ENCODE data around the gene GALNT18. TPM values are rescaled to one million over a fixed set of nuclear protein-coding genes. Genes with fewer than 3 reads are reported as not detected.
"Not testable (repeated sequence)": the region's sequence is repeated elsewhere in the genome, so short reads cannot be mapped to it uniquely, and the experiment has no call there.

GALNT18 gene
- total RNA-seq, 1 experiment from 2014 or later: 1.7 TPM

DNA sequence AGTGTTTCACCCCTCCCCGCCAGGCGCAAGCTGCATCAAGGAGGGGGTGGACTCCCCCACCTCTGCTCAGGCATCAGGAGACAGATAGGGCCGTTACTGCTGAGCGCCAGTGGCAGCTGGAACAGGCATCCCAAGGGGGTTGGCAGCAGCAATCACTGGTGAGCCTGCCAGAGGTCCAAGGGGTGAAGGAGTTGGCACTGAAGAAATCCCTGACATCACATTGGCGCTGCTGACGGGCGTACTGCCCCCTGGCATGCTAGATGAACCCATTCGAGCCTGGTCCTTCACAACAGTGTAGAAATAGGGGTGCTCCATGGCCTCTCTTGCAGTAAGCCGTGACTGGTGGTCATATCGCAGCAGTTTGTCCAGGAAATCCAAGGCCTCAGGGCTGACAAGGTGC is 270.0 kb downstream of the GALNT18 start:
- no CpG with 5 or more reads among the region's 10 CpGs for WGBS (ENCODE audit: extremely low coverage, insufficient read length, low lambda C conversion rate)
- H2BK12ac ChIP-seq (ENCODE audit: insufficient read length, low read depth, low read length); H2BK20ac ChIP-seq (ENCODE audit: low read depth, low read length, poor library complexity, severe bottlenecking); H3K27me3 ChIP-seq (ENCODE audit: insufficient read depth, low read length); H2BK15ac ChIP-seq (ENCODE audit: low read depth, low read length); H3K9ac ChIP-seq (ENCODE audit: extremely low read depth, insufficient read length, low read length); H3K27ac Mint-ChIP-seq; H4K8ac ChIP-seq (replicated peaks; ENCODE audit: insufficient read length, low read depth, low read length); H4K91ac ChIP-seq (ENCODE audit: insufficient read length, low read depth, low read length); H3K18ac ChIP-seq (ENCODE audit: insufficient read length, low read depth, low read length); H3T11ph ChIP-seq (ENCODE audit: low read length); H3K27me3 Mint-ChIP-seq (ENCODE audit: low read depth); H3K56ac ChIP-seq (ENCODE audit: insufficient read length, low read depth, low read length); H2BK120ac ChIP-seq (ENCODE audit: low read depth, low read length, poor library complexity, severe bottlenecking); H3K79me2 ChIP-seq (ENCODE audit: insufficient read depth, low read length); H2BK5ac ChIP-seq (ENCODE audit: insufficient read length, low read length); H3K27ac ChIP-seq (ENCODE audit: insufficient read length, low read depth, low read length); H4K20me1 ChIP-seq (ENCODE audit: control insufficient read depth, insufficient read depth, insufficient read length); H3K23me2 ChIP-seq (ENCODE audit: insufficient read length, low read depth, low read length, poor library complexity, severe bottlenecking); H3K9me3 ChIP-seq (ENCODE audit: control insufficient read depth, low read depth, low read length); H3K4me2 ChIP-seq (ENCODE audit: insufficient read depth, insufficient read length, low read length); H3K79me1 ChIP-seq (ENCODE audit: insufficient read depth, low read depth, low read length, poor library complexity, severe bottlenecking); H3K14ac ChIP-seq (ENCODE audit: insufficient read depth, low read length); H3K4me1 ChIP-seq (ENCODE audit: insufficient read depth, low read length); H2AK5ac ChIP-seq (ENCODE audit: insufficient read length, low read length); H3K4ac ChIP-seq (ENCODE audit: low read depth, low read length); H2AFZ ChIP-seq (ENCODE audit: low read length); H4K5ac ChIP-seq (ENCODE audit: insufficient read length, low read depth, low read length); H3K9me3 Mint-ChIP-seq; H3K4me3 Mint-ChIP-seq; H3K23ac ChIP-seq (ENCODE audit: insufficient read length, low read depth, low read length); DNase-seq; H3K36me3 Mint-ChIP-seq (ENCODE audit: insufficient read depth in 1 of 3, low read depth in 3 of 3): not testable (repeated sequence)
- H3K4me1 Mint-ChIP-seq: peaks cover 5 to 10% of the 10 kb centered on the region in 2 experiments
